IgD-negative memory B cell (primary cell): ENCODE data around the gene ODF2. TPM values are rescaled to one million over a fixed set of nuclear protein-coding genes. Genes with fewer than 3 reads are reported as not detected.
"Not testable (repeated sequence)": the region's sequence is repeated elsewhere in the genome, so short reads cannot be mapped to it uniquely, and the experiment has no call there.

Experiments used
- H3K27ac Mint-ChIP-seq, 3 donors: one replicate each; pipeline ENCODE4 v1.8.0; 2020 to 2022; ENCODE audit warnings: mild to moderate bottlenecking in 3 of 3, mixed read lengths in 3 of 3, moderate library complexity in 1 of 3
- H3K27me3 Mint-ChIP-seq: one replicate; pipeline ENCODE4 v1.8.0; 2021; ENCODE audit warnings: mixed read lengths
- H3K36me3 Mint-ChIP-seq: one replicate; pipeline ENCODE4 v1.8.0; 2020; ENCODE audit warnings: mild to moderate bottlenecking, mixed read lengths
- H3K4me1 Mint-ChIP-seq, 3 donors: one replicate each; pipeline ENCODE4 v1.8.0; 2020 to 2022; ENCODE audit warnings: mixed read lengths in 3 of 3, mild to moderate bottlenecking in 1 of 3
- H3K4me3 Mint-ChIP-seq, 4 donors: one replicate each; pipeline ENCODE4 v1.8.0; 2020 to 2022; ENCODE audit warnings: mild to moderate bottlenecking in 4 of 4, mixed read lengths in 4 of 4, moderate library complexity in 3 of 4
- H3K9me3 Mint-ChIP-seq, 3 donors: one replicate each; pipeline ENCODE4 v1.8.0; 2020 to 2021; ENCODE audit warnings: mixed read lengths in 3 of 3, mild to moderate bottlenecking in 1 of 3
- polyA plus RNA-seq: library from polyadenylated mRNA; unstranded; fragments of 300-500 nt; fragmentation: Illumina TruSeq; gene quantifications from one replicate; pipeline ENCODE4 v1.2.3, GENCODE V29; 2021

The ODF2 gene
- 25.2 TPM for polyA plus RNA-seq

- peak within 1 kb of the TSS; percentile 75 to 93 (median 82) for H3K27ac Mint-ChIP-seq
- H3K27me3 Mint-ChIP-seq = no peaks in the 10 kb centered on the region
- H3K4me3 Mint-ChIP-seq = peak within 1 kb of the TSS; percentile 87 to 99 (median 98)
- H3K9me3 Mint-ChIP-seq = peaks cover 0 to 2% (median 0%) of the 10 kb centered on the region in 3 donors
- peaks cover 5 to 12% (median 9%) of the 10 kb centered on the region in 3 donors for H3K4me1 Mint-ChIP-seq
- no peaks in the 10 kb centered on the region for H3K36me3 Mint-ChIP-seq
Measured at GRCh38 chr9:128455849-128456612, at the start of gene ODF2. Gene ODF2, plus strand, starts transcription at chr9:128456006. Its CDS starts 86 bp downstream, at chr9:128456092.

- Mint-ChIP-seq H3K27ac (no peak overlapping the region), H3K4me1 (no peaks in the 10 kb centered on the region), H3K9me3 (no peaks in the 10 kb centered on the region), H3K27me3 (peaks cover 10% of the 10 kb centered on the region), H3K4me3 (no peak overlapping the region), H3K36me3 (no peaks in the 10 kb centered on the region)
Measured at GRCh38 chr9:128406848-128407391, 48.9 kb upstream of the ODF2 start.

GRCh38 chr9:128408963-128409431 lies 46.8 kb upstream of the ODF2 start:
- no peaks in the 10 kb centered on the region for H3K9me3 Mint-ChIP-seq
- H3K27ac Mint-ChIP-seq = no peak overlapping the region
- peaks cover 15% of the 10 kb centered on the region for H3K27me3 Mint-ChIP-seq
- H3K4me3 Mint-ChIP-seq = no peak overlapping the region
- no peaks in the 10 kb centered on the region for H3K36me3 Mint-ChIP-seq
- H3K4me1 Mint-ChIP-seq = peaks cover 0 to 2% (median 2%) of the 10 kb centered on the region in 3 donors

GRCh38 chr9:128409450-128409849 lies 46.4 kb upstream of the ODF2 start:
- Mint-ChIP-seq H3K27me3 (peaks cover 16% of the 10 kb centered on the region), H3K9me3 (no peaks in the 10 kb centered on the region), H3K4me1 (peaks cover 0 to 2% (median 2%) of the 10 kb centered on the region in 3 donors), H3K36me3 (no peaks in the 10 kb centered on the region), H3K27ac (no peak overlapping the region), H3K4me3 (no peak overlapping the region)

- no peak overlapping the region for H3K4me3 Mint-ChIP-seq
- H3K36me3 Mint-ChIP-seq = no peaks in the 10 kb centered on the region
- peaks cover 0 to 2% (median 2%) of the 10 kb centered on the region in 3 donors for H3K4me1 Mint-ChIP-seq
- H3K9me3 Mint-ChIP-seq = no peaks in the 10 kb centered on the region
- peaks cover 20% of the 10 kb centered on the region for H3K27me3 Mint-ChIP-seq
- H3K27ac Mint-ChIP-seq = no peak overlapping the region
Measured at GRCh38 chr9:128409978-128410377, 45.8 kb upstream of the ODF2 start.

GRCh38 chr9:128411364-128412119 lies 44.3 kb upstream of the ODF2 start:
- Mint-ChIP-seq H3K9me3 (no peaks in the 10 kb centered on the region), H3K4me1 (peaks cover 0 to 4% (median 2%) of the 10 kb centered on the region in 3 donors), H3K36me3 (no peaks in the 10 kb centered on the region), H3K27me3 (peaks cover 32% of the 10 kb centered on the region), H3K27ac (peak overlapping the region in 1 of 3 donors; percentile 54), H3K4me3 (no peak overlapping the region)

GRCh38 chr9:128412120-128412790 lies 43.6 kb upstream of the ODF2 start:
- H3K27me3 Mint-ChIP-seq = peaks cover 35% of the 10 kb centered on the region

GRCh38 chr9:128413728-128414127 lies 42.1 kb upstream of the ODF2 start:
- not testable (repeated sequence) for H3K9me3 Mint-ChIP-seq, H3K27ac Mint-ChIP-seq, H3K4me1 Mint-ChIP-seq, H3K36me3 Mint-ChIP-seq, H3K4me3 Mint-ChIP-seq
- H3K27me3 Mint-ChIP-seq = peaks cover 40% of the 10 kb centered on the region

More at GRCh38 chr9:128412120-128412790, 43.6 kb upstream of the ODF2 start:
- Mint-ChIP-seq H3K36me3 (no peaks in the 10 kb centered on the region), H3K4me3 (peak overlapping the region in 1 of 4 donors; percentile 28), H3K27ac (no peak overlapping the region), H3K4me1 (peaks cover 0 to 4% (median 2%) of the 10 kb centered on the region in 3 donors), H3K9me3 (no peaks in the 10 kb centered on the region)

- peaks cover 0 to 5% (median 4%) of the 10 kb centered on the region in 3 donors for H3K4me1 Mint-ChIP-seq
- no peaks in the 10 kb centered on the region for H3K9me3 Mint-ChIP-seq
- peaks cover 48% of the 10 kb centered on the region for H3K27me3 Mint-ChIP-seq
- no peak overlapping the region for H3K27ac Mint-ChIP-seq
- H3K36me3 Mint-ChIP-seq = no peaks in the 10 kb centered on the region
- peak overlapping the region in 1 of 4 donors; percentile 23 for H3K4me3 Mint-ChIP-seq
Measured at GRCh38 chr9:128414461-128414860, 41.3 kb upstream of the ODF2 start.

GRCh38 chr9:128415281-128415680 lies 40.5 kb upstream of the ODF2 start:
- H3K9me3 Mint-ChIP-seq = no peaks in the 10 kb centered on the region
- H3K27me3 Mint-ChIP-seq = peaks cover 48% of the 10 kb centered on the region
- peak overlapping the region in 1 of 4 donors; percentile 33 for H3K4me3 Mint-ChIP-seq
- peaks cover 0 to 5% (median 4%) of the 10 kb centered on the region in 3 donors for H3K4me1 Mint-ChIP-seq
- peak overlapping the region in 1 of 3 donors; percentile 27 for H3K27ac Mint-ChIP-seq
- H3K36me3 Mint-ChIP-seq = no peaks in the 10 kb centered on the region

- H3K27me3 Mint-ChIP-seq = peaks cover 45% of the 10 kb centered on the region
- peak overlapping the region in 1 of 4 donors; percentile 28 for H3K4me3 Mint-ChIP-seq
- H3K27ac Mint-ChIP-seq = no peak overlapping the region
- H3K36me3 Mint-ChIP-seq = no peaks in the 10 kb centered on the region
- H3K9me3 Mint-ChIP-seq = no peaks in the 10 kb centered on the region
- peaks cover 0 to 5% (median 4%) of the 10 kb centered on the region in 3 donors for H3K4me1 Mint-ChIP-seq
Measured at GRCh38 chr9:128416014-128416413, 39.8 kb upstream of the ODF2 start.

GRCh38 chr9:128416432-128417019 lies 39.3 kb upstream of the ODF2 start:
- peak overlapping the region in 1 of 4 donors; percentile 28 for H3K4me3 Mint-ChIP-seq
- peaks cover 41% of the 10 kb centered on the region for H3K27me3 Mint-ChIP-seq
- H3K4me1 Mint-ChIP-seq = peaks cover 0 to 5% (median 4%) of the 10 kb centered on the region in 3 donors
- H3K36me3 Mint-ChIP-seq = no peaks in the 10 kb centered on the region
- H3K9me3 Mint-ChIP-seq = no peaks in the 10 kb centered on the region
- no peak overlapping the region for H3K27ac Mint-ChIP-seq

- Mint-ChIP-seq H3K27me3 (peaks cover 36% of the 10 kb centered on the region), H3K4me3 (peak overlapping the region; percentile 75 to 93 (median 83)), H3K9me3 (no peaks in the 10 kb centered on the region), H3K4me1 (peaks cover 0 to 3% (median 2%) of the 10 kb centered on the region in 3 donors), H3K36me3 (no peaks in the 10 kb centered on the region), H3K27ac (no peak overlapping the region)
Measured at GRCh38 chr9:128419061-128419925, 36.5 kb upstream of the ODF2 start.
